ENCODE measurements around the gene GNG2.

DNA sequence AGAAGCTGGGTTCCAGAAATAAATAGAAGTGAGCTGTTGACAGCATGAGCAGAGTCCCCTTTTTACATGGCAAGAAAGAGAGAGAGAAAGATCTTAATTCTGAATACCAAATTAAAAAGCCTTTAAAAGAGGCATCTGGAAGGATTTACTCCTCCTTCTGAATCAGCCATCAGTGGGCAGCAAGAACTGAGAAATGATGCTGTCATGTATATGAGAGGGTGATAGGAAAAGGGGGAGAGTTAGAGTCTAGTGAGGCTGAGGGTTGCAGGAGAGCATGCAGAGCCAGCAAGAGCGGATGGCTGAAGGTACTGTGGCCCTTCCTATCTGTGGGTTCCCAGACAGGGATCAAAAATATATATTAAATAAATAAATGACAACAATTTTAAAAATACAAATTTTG, 34.5 kb upstream of the GNG2 start:
- TF ChIP-seq, protein P1, sequence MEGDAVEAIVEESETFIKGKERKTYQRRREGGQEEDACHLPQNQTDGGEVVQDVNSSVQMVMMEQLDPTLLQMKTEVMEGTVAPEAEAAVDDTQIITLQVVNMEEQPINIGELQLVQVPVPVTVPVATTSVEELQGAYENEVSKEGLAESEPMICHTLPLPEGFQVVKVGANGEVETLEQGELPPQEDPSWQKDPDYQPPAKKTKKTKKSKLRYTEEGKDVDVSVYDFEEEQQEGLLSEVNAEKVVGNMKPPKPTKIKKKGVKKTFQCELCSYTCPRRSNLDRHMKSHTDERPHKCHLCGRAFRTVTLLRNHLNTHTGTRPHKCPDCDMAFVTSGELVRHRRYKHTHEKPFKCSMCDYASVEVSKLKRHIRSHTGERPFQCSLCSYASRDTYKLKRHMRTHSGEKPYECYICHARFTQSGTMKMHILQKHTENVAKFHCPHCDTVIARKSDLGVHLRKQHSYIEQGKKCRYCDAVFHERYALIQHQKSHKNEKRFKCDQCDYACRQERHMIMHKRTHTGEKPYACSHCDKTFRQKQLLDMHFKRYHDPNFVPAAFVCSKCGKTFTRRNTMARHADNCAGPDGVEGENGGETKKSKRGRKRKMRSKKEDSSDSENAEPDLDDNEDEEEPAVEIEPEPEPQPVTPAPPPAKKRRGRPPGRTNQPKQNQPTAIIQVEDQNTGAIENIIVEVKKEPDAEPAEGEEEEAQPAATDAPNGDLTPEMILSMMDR (IDR thresholded peaks at IDR 0.05), result no peak
- no peak for TF ChIP-seq POLR2A (IDR thresholded peaks at IDR 0.05)
